Neural progenitor cell (in vitro differentiated cells): Measurements from ENCODE around the gene PARP3. TPM values are rescaled to one million over a fixed set of nuclear protein-coding genes. Genes with fewer than 3 reads are reported as not detected.
"Not testable (repeated sequence)": the region's sequence is repeated elsewhere in the genome, so short reads cannot be mapped to it uniquely, and the experiment has no call there.

Experiments used
- DNase-seq: peaks from one replicate; pipeline ENCODE4 v3.0.0-alpha.2; 2016; ENCODE audit warnings: low spot score
- H2AFZ ChIP-seq: fragments of 200-600 bp; sonication (generic); replicated peaks from 2 replicates; pipeline ENCODE4 v1.6.1; 2016; ENCODE audit warnings: antibody characterized with exemption
- H3F3A ChIP-seq: fragments of 200-600 bp; sonication (generic); 2 replicates; pipeline ENCODE4 v1.6.1; 2016; ENCODE audit warnings: antibody characterized with exemption, low read depth
- H3K27ac ChIP-seq: fragments of 200-600 bp; sonication (generic); 2 replicates; pipeline ENCODE4 v1.5.1; 2016; ENCODE audit warnings: mild to moderate bottlenecking
- H3K27me3 ChIP-seq: fragments of 200-600 bp; sonication (generic); 2 replicates; pipeline ENCODE4 v1.6.1; 2016; ENCODE audit warnings: mild to moderate bottlenecking, moderate library complexity
- H3K36me3 ChIP-seq: fragments of 200-600 bp; sonication (generic); 2 replicates; pipeline ENCODE4 v1.5.1; 2016
- H3K4me1 ChIP-seq: fragments of 200-600 bp; sonication (generic); 2 replicates; pipeline ENCODE4 v1.6.1; 2016; ENCODE audit warnings: mixed run types
- H3K4me2 ChIP-seq: fragments of 200-600 bp; sonication (generic); 2 replicates; pipeline ENCODE4 v1.6.1; 2016
- H3K4me3 ChIP-seq: fragments of 200-600 bp; sonication (generic); 2 replicates; pipeline ENCODE4 v1.5.1; 2016
- H3K79me2 ChIP-seq: fragments of 200-600 bp; sonication (generic); 2 replicates; pipeline ENCODE4 v1.6.1; 2016; ENCODE audit warnings: low read depth
- H3K9ac ChIP-seq: fragments of 200-600 bp; sonication (generic); 2 replicates; pipeline ENCODE4 v1.6.1; 2016
- H3K9me3 ChIP-seq: fragments of 200-600 bp; sonication (generic); 2 replicates; pipeline ENCODE4 v1.5.1; 2016; ENCODE audit warnings: low read depth
- H4K20me1 ChIP-seq: fragments of 200-600 bp; sonication (generic); 2 replicates; pipeline ENCODE4 v1.6.1; 2016; ENCODE audit warnings: low read depth
- H3K27ac Mint-ChIP-seq: 3 replicates; pipeline ENCODE4 v1.8.0; 2021; ENCODE audit warnings: mixed read lengths
- H3K27me3 Mint-ChIP-seq: 2 replicates; pipeline ENCODE4 v1.8.0; 2022; ENCODE audit warnings: low read depth, mild to moderate bottlenecking, inconsistent platforms, moderate library complexity, mixed read lengths; ENCODE audit not compliant: insufficient read depth
- H3K36me3 Mint-ChIP-seq: 3 replicates; pipeline ENCODE4 v1.8.0; 2021; ENCODE audit warnings: mixed read lengths
- H3K4me1 Mint-ChIP-seq: 3 replicates; pipeline ENCODE4 v1.8.0; 2021; ENCODE audit warnings: mixed read lengths
- H3K4me3 Mint-ChIP-seq: 3 replicates; pipeline ENCODE4 v1.8.0; 2021; ENCODE audit warnings: mild to moderate bottlenecking, moderate library complexity, mixed read lengths
- H3K9me3 Mint-ChIP-seq: 3 replicates; pipeline ENCODE4 v1.8.0; 2020; ENCODE audit warnings: mixed read lengths
- EZH2 ChIP-seq: fragments of 200-600 bp; sonication (generic); IDR thresholded peaks from 2 replicates; pipeline ENCODE4 v1.6.1; 2017; ENCODE audit warnings: antibody characterized with exemption, mild to moderate bottlenecking, moderate library complexity
- EZH2phosphoT487 ChIP-seq: fragments of 200-600 bp; sonication (generic); IDR thresholded peaks from 2 replicates; pipeline ENCODE4 v1.6.1; 2017; ENCODE audit warnings: antibody characterized with exemption
- total RNA-seq: library from RNA; depleted of rRNA; stranded (reverse); fragments of >200 nt; gene quantifications from 2 replicates; pipeline ENCODE4 v1.2.3, GENCODE V29; 2015; ENCODE audit warnings: low replicate concordance
- TF ChIP-seq, protein P1 (sequence below): fragments of 200-600 bp; sonication (generic); IDR thresholded peaks from 2 replicates; pipeline ENCODE4 v1.5.1; 2017; ENCODE audit warnings: antibody characterized with exemption, mild to moderate bottlenecking

The PARP3 gene
- total RNA-seq, 1 donor from 2014 or later: 3.9 TPM

DNA sequence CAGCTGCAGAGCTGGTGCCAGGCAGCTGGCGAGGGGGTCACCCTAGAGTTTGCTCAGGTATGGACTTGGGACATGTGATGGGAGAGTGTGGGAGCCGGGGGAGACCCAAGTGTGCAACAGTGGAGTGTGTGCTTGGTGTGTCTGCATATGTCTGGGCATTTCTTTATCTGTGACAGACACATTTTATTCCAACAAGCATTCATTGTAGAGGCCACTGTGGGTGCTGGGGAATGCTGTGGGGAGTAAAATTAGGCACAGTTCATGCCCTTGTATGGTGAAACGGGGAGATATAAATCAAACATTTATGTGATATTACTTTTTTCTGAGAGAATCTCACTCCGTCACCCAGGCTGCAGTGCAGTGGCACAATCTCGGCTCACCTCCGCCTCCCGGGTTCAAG lies 45.4 kb downstream of the PARP3 start:
- no peaks in the 10 kb centered on the region for H3K27me3 ChIP-seq
- H3K9me3 ChIP-seq: no peaks in the 10 kb centered on the region
- H3F3A ChIP-seq: peaks cover 47% of the 10 kb centered on the region
- Mint-ChIP-seq H3K4me3 (no peak overlapping the region), H3K36me3 (peaks cover 9% of the 10 kb centered on the region), H3K27ac (no peak overlapping the region), H3K9me3 (no peaks in the 10 kb centered on the region), H3K27me3 (peaks cover 11% of the 10 kb centered on the region), H3K4me1 (peaks cover 28% of the 10 kb centered on the region)
- H3K79me2 ChIP-seq: peaks cover 14% of the 10 kb centered on the region
- peaks cover 6% of the 10 kb centered on the region for H3K36me3 ChIP-seq
- H3K4me3 ChIP-seq: no peak overlapping the region
- peaks cover 7% of the 10 kb centered on the region for H4K20me1 ChIP-seq
- no peak overlapping the region for H3K9ac ChIP-seq
- DNase-seq: no peak
- H3K27ac ChIP-seq: no peak overlapping the region
- TF ChIP-seq, protein P1, sequence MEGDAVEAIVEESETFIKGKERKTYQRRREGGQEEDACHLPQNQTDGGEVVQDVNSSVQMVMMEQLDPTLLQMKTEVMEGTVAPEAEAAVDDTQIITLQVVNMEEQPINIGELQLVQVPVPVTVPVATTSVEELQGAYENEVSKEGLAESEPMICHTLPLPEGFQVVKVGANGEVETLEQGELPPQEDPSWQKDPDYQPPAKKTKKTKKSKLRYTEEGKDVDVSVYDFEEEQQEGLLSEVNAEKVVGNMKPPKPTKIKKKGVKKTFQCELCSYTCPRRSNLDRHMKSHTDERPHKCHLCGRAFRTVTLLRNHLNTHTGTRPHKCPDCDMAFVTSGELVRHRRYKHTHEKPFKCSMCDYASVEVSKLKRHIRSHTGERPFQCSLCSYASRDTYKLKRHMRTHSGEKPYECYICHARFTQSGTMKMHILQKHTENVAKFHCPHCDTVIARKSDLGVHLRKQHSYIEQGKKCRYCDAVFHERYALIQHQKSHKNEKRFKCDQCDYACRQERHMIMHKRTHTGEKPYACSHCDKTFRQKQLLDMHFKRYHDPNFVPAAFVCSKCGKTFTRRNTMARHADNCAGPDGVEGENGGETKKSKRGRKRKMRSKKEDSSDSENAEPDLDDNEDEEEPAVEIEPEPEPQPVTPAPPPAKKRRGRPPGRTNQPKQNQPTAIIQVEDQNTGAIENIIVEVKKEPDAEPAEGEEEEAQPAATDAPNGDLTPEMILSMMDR: no peak
- TF ChIP-seq EZH2phosphoT487 (no peak), EZH2 (no peak)
- H3K4me1 ChIP-seq: peaks cover 10% of the 10 kb centered on the region
- H3K4me2 ChIP-seq: no peak overlapping the region
- no peak overlapping the region for H2AFZ ChIP-seq

DNA sequence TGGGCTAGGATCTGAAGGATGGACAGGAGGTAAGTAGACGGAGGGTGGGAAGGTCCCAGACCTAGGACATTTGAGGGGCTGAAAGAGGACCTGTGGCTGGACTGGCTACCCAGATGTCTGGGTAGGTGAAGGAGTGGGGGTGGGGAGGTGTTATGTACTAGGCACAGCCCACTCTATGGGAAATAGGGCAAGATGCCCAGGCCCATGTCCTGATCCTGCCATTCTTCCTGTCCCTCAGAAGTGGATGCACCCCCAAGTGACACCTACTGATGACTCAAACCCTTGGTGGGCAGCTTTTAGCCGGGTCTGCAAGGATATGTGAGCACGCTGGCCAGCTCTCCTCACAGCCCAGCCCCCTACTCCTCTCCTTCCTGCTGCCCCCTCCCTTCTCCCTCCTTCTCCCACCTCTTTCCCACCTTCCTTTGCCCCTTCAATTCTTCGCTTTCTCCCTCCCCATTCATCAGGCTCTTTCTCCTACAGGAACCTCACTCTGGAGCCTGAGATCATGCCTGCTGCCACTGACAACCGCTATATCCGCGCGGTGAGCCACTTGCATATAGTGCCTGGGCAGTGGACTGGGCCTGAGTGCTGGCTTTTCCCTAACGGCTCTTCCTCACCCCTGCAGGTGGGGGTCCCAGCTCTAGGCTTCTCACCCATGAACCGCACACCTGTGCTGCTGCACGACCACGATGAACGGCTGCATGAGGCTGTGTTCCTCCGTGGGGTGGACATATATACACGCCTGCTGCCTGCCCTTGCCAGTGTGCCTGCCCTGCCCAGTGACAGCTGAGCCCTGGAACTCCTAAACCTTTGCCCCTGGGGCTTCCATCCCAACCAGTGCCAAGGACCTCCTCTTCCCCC lies 46.4 kb downstream of the PARP3 start:
- H4K20me1 ChIP-seq: peaks cover 14% of the 10 kb centered on the region
- H3K27ac ChIP-seq: no peak overlapping the region
- no peak overlapping the region for H3K27ac Mint-ChIP-seq
- H3K4me2 ChIP-seq: no peak overlapping the region
- no peaks in the 10 kb centered on the region for H3K9me3 Mint-ChIP-seq
- H2AFZ ChIP-seq: no peak overlapping the region
- DNase-seq: no peak
- peaks cover 22% of the 10 kb centered on the region for H3K79me2 ChIP-seq
- H3K27me3 ChIP-seq: no peaks in the 10 kb centered on the region
- TF ChIP-seq EZH2phosphoT487 (no peak), EZH2 (no peak)
- TF ChIP-seq, protein P1: no peak
- H3K36me3 Mint-ChIP-seq: peaks cover 13% of the 10 kb centered on the region
- H3K4me3 ChIP-seq: no peak overlapping the region
- H3F3A ChIP-seq: peaks cover 47% of the 10 kb centered on the region
- peaks cover 11% of the 10 kb centered on the region for H3K27me3 Mint-ChIP-seq
- peaks cover 8% of the 10 kb centered on the region for H3K36me3 ChIP-seq
- H3K4me3 Mint-ChIP-seq: no peak overlapping the region
- H3K4me1 ChIP-seq: peaks cover 8% of the 10 kb centered on the region
- H3K9ac ChIP-seq: no peak overlapping the region
- H3K4me1 Mint-ChIP-seq: peaks cover 24% of the 10 kb centered on the region
- no peaks in the 10 kb centered on the region for H3K9me3 ChIP-seq

DNA sequence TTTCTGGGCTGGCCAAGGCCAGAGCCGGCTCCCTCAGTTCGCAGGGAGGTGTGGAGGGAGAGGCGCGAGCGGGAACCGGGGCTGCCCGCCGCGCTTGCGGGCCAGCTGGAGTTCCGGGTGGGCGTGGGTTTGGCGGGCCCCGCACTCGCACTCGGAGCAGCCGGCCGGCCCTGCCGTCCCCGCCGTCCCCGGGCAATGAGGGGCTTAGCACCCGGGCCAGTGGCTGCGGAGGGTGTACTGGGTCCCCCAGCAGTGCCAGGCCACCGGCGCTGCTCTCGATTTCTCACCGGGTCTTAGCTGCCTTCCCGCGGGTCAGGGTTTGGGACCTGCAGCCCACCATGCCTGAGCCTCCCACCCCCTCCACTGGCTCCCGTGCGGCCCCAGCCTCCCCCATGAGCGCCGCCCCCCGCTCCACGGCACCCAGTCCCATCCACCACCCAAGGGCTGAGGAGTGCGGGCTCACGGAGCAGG lies 48.4 kb downstream of the PARP3 start:
- not testable (repeated sequence) for H3K9me3 ChIP-seq, H3K4me3 ChIP-seq, H3K4me3 Mint-ChIP-seq, DNase-seq, H3K27ac Mint-ChIP-seq, H3K9ac ChIP-seq, H3K27ac ChIP-seq, H3K9me3 Mint-ChIP-seq, H3K27me3 Mint-ChIP-seq, H2AFZ ChIP-seq, H3K4me2 ChIP-seq, H3K27me3 ChIP-seq
- H4K20me1 ChIP-seq: peaks cover 29% of the 10 kb centered on the region
- H3K4me1 ChIP-seq: peaks cover 11% of the 10 kb centered on the region
- H3F3A ChIP-seq: peaks cover 54% of the 10 kb centered on the region
- H3K36me3 ChIP-seq: peaks cover 16% of the 10 kb centered on the region
- Mint-ChIP-seq H3K36me3 (peaks cover 28% of the 10 kb centered on the region), H3K4me1 (peaks cover 27% of the 10 kb centered on the region)
- H3K79me2 ChIP-seq: peaks cover 33% of the 10 kb centered on the region
